Measurements from ENCODE around the gene RNF138.
"Not testable (repeated sequence)": the region's sequence is repeated elsewhere in the genome, so short reads cannot be mapped to it uniquely, and the experiment has no call there.

RNF138 gene

GRCh38 chr18:32096946-32097345, 5.3 kb downstream of the RNF138 start:
- DNase-seq, result no peak

- no peak for DNase-seq
Measured at GRCh38 chr18:32104516-32104915, 12.8 kb downstream of the RNF138 start.

- DNase-seq, result no peak
Measured at GRCh38 chr18:32110005-32110404, 18.3 kb downstream of the RNF138 start.

GRCh38 chr18:32111706-32112105, 20.0 kb downstream of the RNF138 start:
- DNase-seq, result no peak

- no peak for DNase-seq
Measured at GRCh38 chr18:32112826-32113225, 21.2 kb downstream of the RNF138 start.

GRCh38 chr18:32114293-32114942, 22.7 kb downstream of the RNF138 start:
- no peak for DNase-seq

GRCh38 chr18:32122039-32122438, 30.4 kb downstream of the RNF138 start:
- no peak for DNase-seq

GRCh38 chr18:32126538-32126937, 34.9 kb downstream of the RNF138 start:
- no peak for DNase-seq

- DNase-seq, result no peak
Measured at GRCh38 chr18:32135625-32136024, 44.0 kb downstream of the RNF138 start.

GRCh38 chr18:32138332-32138982, 46.8 kb downstream of the RNF138 start:
- no peak for DNase-seq

GRCh38 chr18:32139835-32140283, 48.2 kb downstream of the RNF138 start:
- DNase-seq, result no peak

- DNase-seq, result no peak
Measured at GRCh38 chr18:32148185-32148870, 56.7 kb downstream of the RNF138 start.

GRCh38 chr18:32152705-32153448, 61.2 kb downstream of the RNF138 start:
- DNase-seq, result no peak

GRCh38 chr18:32156855-32157254, 65.2 kb downstream of the RNF138 start:
- peak; percentile 42 to 49 for DNase-seq

GRCh38 chr18:32157580-32157979, 65.9 kb downstream of the RNF138 start:
- no peak for DNase-seq

- peak; percentile 59 to 62 for DNase-seq
Measured at GRCh38 chr18:32158108-32158624, 66.5 kb downstream of the RNF138 start.

GRCh38 chr18:32158631-32159030, 67.0 kb downstream of the RNF138 start:
- not testable (repeated sequence) for DNase-seq

- no peak for DNase-seq
Measured at GRCh38 chr18:32160547-32160946, 68.9 kb downstream of the RNF138 start.

GRCh38 chr18:32167980-32168730, 76.5 kb downstream of the RNF138 start:
- DNase-seq, result no peak

GRCh38 chr18:32173654-32174053, 82.0 kb downstream of the RNF138 start:
- DNase-seq, result no peak

GRCh38 chr18:32174719-32175118, 83.0 kb downstream of the RNF138 start:
- no peak for DNase-seq

- no peak for DNase-seq
Measured at GRCh38 chr18:32175265-32175664, 83.6 kb downstream of the RNF138 start.

All from AML-193 (cell line).